ENCODE results near the gene WDR76. TPM values are rescaled to one million over a fixed set of nuclear protein-coding genes. Genes with fewer than 3 reads are reported as not detected.

The WDR76 gene
- total RNA-seq, 1 donor, result 7.6 TPM

- no peaks in the 10 kb centered on the region for H4K20me1 ChIP-seq (ENCODE audit: insufficient read depth, low read length)
- TF ChIP-seq CTCF (IDR thresholded peaks at IDR 0.05; ENCODE audit: extremely low read depth, low read depth, low read length), result no peak
- H3K36me3 ChIP-seq (ENCODE audit: insufficient read depth, low read length), result no peaks in the 10 kb centered on the region
- no peak overlapping the region for H3K27ac ChIP-seq (ENCODE audit: low read depth, low read length)
- no peak overlapping the region for H3K4me3 ChIP-seq (ENCODE audit: insufficient read depth, low read length)
- H3K4me2 ChIP-seq (ENCODE audit: insufficient read depth, low read length), result no peak overlapping the region
- H2AFZ ChIP-seq (ENCODE audit: low read length), result no peak overlapping the region
- H3K4me1 ChIP-seq (ENCODE audit: insufficient read depth, low read length), result peaks cover 9% of the 10 kb centered on the region
- no peaks in the 10 kb centered on the region for H3K27me3 ChIP-seq (ENCODE audit: insufficient read depth, low read length)
- no peak for DNase-seq (ENCODE audit: insufficient read length, low spot score, missing footprints)
- no peaks in the 10 kb centered on the region for H3K9me3 ChIP-seq (ENCODE audit: low read depth, low read length)
- H3K79me2 ChIP-seq (ENCODE audit: insufficient read depth, low read length), result no peaks in the 10 kb centered on the region
These were observed 74.2 kb downstream of the WDR76 start for GRCh38 chr15:43900996-43901395.

GRCh38 chr15:43901495-43901894 is 74.7 kb downstream of the WDR76 start:
- Histone ChIP-seq H3K27ac (ENCODE audit: low read depth, low read length) (no peak overlapping the region), H3K79me2 (ENCODE audit: insufficient read depth, low read length) (no peaks in the 10 kb centered on the region), H3K36me3 (ENCODE audit: insufficient read depth, low read length) (no peaks in the 10 kb centered on the region), H3K27me3 (ENCODE audit: insufficient read depth, low read length) (no peaks in the 10 kb centered on the region), H4K20me1 (ENCODE audit: insufficient read depth, low read length) (no peaks in the 10 kb centered on the region), H3K4me1 (ENCODE audit: insufficient read depth, low read length) (peaks cover 9% of the 10 kb centered on the region), H3K9me3 (ENCODE audit: low read depth, low read length) (no peaks in the 10 kb centered on the region), H2AFZ (ENCODE audit: low read length) (no peak overlapping the region), H3K4me3 (ENCODE audit: insufficient read depth, low read length) (no peak overlapping the region), H3K4me2 (ENCODE audit: insufficient read depth, low read length) (no peak overlapping the region)
- TF ChIP-seq CTCF (IDR thresholded peaks at IDR 0.05; ENCODE audit: extremely low read depth, low read depth, low read length), result no peak
- DNase-seq (ENCODE audit: insufficient read length, low spot score, missing footprints), result no peak

GRCh38 chr15:43903864-43904290 is 77.1 kb downstream of the WDR76 start:
- Histone ChIP-seq H4K20me1 (ENCODE audit: insufficient read depth, low read length) (no peaks in the 10 kb centered on the region), H3K4me2 (ENCODE audit: insufficient read depth, low read length) (peak overlapping the region; percentile 81), H3K27me3 (ENCODE audit: insufficient read depth, low read length) (no peaks in the 10 kb centered on the region), H3K4me1 (ENCODE audit: insufficient read depth, low read length) (peaks cover 9% of the 10 kb centered on the region), H3K36me3 (ENCODE audit: insufficient read depth, low read length) (no peaks in the 10 kb centered on the region), H3K4me3 (ENCODE audit: insufficient read depth, low read length) (peak overlapping the region; percentile 45), H3K27ac (ENCODE audit: low read depth, low read length) (no peak overlapping the region), H2AFZ (ENCODE audit: low read length) (peak overlapping the region; percentile 72), H3K79me2 (ENCODE audit: insufficient read depth, low read length) (no peaks in the 10 kb centered on the region), H3K9me3 (ENCODE audit: low read depth, low read length) (no peaks in the 10 kb centered on the region)
- DNase-seq (ENCODE audit: insufficient read length, low spot score, missing footprints), result peak; percentile 87
- peak; percentile 84 for TF ChIP-seq CTCF (IDR thresholded peaks at IDR 0.05; ENCODE audit: extremely low read depth, low read depth, low read length)

GRCh38 chr15:43905755-43906154 is 79.0 kb downstream of the WDR76 start:
- Histone ChIP-seq H3K27ac (ENCODE audit: low read depth, low read length) (no peak overlapping the region), H3K27me3 (ENCODE audit: insufficient read depth, low read length) (no peaks in the 10 kb centered on the region), H4K20me1 (ENCODE audit: insufficient read depth, low read length) (no peaks in the 10 kb centered on the region), H3K4me2 (ENCODE audit: insufficient read depth, low read length) (no peak overlapping the region), H3K79me2 (ENCODE audit: insufficient read depth, low read length) (no peaks in the 10 kb centered on the region), H3K36me3 (ENCODE audit: insufficient read depth, low read length) (no peaks in the 10 kb centered on the region), H3K9me3 (ENCODE audit: low read depth, low read length) (no peaks in the 10 kb centered on the region), H3K4me1 (ENCODE audit: insufficient read depth, low read length) (peaks cover 12% of the 10 kb centered on the region), H3K4me3 (ENCODE audit: insufficient read depth, low read length) (no peak overlapping the region), H2AFZ (ENCODE audit: low read length) (no peak overlapping the region)
- TF ChIP-seq CTCF (IDR thresholded peaks at IDR 0.05; ENCODE audit: extremely low read depth, low read depth, low read length), result no peak
- DNase-seq (ENCODE audit: insufficient read length, low spot score, missing footprints), result no peak

Measured in osteoblast (primary cell).